Activated CD4-positive, CD25-positive, alpha-beta regulatory T cell (primary cell): ENCODE results near the gene QKI.

Source experiments
- DNase-seq, 4 experiments: peaks; one replicate each; lab custom pipeline; 2025; lab: John Stamatoyannopoulos, UW

The QKI gene

DNA sequence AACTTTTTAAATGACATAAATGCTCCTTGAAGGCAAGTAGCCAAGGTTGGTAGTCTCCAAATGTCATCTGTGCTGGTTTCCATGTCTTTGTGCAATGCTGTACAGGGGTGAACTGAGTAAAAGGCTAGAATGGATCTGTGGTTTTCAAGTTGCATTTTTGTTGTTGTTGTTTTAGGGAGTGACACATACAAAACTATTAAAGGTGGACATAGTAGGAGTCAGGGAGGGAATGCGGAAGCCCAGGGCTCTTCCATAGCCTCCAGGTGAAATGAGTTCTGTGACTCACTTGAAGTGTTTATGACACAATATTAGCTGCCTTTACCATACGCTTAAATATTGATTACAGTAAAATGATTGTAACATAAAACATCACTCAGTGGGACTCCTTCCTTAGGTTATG, 22.5 kb upstream of the QKI start:
- DNase-seq, result no peak

DNA sequence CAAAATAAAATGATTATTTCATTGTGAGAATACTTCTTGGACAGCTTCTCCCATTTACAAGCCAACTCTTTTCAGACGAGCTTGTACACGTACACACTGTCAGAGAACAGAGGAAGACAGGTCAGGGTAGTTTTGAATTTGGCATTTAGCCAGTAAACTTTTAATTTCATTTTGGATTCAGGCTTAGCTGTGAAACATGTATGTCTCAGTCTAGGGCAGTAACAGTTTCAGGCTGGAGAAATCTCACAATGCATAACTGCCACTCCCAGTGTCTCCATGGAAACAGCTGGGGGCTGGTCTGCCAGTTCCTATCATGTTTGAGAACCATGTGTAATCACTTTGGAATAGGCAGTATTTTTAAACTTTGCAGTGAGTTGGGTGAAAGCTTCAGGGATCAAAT, 22.0 kb upstream of the QKI start:
- DNase-seq, result no peak

DNA sequence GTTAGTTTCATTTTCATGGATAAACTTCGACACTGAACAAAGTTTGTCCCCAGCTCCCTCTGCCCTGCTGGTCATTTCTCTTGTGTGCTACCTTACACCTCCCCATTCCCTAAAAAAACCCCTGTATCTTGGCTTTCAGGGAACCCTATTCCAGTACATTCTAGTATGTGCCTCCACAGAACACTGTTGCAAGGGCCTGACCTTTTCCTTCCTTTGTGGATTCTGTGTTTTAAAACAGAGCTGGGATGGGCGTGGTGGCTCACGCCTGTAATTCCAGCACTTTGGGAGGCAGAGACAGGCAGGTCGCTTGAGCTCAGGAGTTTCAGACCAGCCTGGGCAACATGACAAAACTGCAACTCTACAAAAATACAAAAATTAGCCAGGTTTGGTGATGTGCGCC, 20.6 kb upstream of the QKI start:
- no peak for DNase-seq

DNA sequence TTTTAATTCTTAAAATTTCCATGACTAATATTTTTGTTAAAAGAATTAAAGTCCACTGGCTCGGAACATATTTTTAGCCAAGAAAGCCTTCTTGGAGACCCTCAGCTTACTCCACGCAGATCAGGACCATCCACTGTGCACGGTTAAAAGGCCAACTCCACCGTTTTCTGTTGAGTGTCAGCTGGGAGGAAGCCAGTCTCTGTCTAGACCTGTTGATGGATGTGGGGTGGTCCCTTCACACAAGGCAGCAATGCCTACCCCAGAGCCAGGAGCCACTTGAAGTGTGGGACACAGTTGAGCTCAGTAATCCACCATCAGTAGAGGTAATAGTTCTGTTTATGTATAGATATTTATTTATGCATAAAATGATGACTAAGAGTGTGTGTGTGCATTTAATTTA, 19.9 kb upstream of the QKI start:
- DNase-seq, result no peak

DNA sequence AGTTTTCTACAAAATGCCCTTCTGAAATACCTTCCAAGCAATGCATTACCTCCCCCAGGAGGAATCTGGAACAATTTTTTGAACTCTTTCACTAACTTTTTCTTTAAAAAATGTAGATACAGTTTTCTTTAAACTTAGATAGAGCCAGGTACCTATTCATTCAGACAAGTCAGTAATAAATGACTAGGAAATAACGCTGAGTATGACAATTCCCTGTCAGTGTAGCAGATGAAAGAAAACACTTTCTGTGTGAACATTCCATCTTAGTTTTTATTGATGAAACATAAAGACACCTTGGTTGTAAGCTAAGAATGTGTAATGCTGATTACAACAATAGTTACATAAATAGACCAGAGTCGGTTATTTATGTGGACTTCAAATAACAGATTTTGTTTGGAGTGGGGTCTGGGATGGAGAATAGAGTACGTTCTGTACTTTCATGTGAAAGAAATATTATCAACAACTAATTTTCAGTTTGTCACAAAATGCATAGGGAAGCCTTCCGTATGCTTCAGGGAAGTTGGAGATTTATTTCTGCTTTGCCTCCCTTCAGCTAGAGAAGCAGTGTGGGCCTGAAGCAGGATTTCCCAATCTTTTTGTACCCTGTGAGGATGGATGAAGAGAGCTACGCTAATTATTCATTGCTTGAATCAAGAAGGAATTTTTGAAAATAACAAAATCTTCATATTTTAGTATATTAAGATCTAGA, 19.2 kb upstream of the QKI start:
- DNase-seq, result no peak

DNA sequence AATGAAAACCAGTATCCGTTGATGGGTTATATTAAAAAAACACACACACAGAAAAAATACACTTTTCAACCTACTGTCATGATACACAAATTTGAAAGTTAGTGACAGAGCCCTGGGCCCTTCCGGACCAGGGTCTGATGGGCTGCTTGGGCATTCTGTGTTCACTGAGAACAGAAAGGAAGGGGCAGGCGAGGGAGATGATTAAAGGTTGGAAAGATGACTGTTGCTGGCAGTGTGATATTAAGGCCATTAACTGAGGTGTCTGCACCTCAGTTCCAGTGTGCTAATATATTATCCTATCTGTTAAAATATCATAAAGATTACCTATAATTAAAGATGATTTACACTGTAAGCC, 18.7 kb upstream of the QKI start:
- DNase-seq, result no peak

DNA sequence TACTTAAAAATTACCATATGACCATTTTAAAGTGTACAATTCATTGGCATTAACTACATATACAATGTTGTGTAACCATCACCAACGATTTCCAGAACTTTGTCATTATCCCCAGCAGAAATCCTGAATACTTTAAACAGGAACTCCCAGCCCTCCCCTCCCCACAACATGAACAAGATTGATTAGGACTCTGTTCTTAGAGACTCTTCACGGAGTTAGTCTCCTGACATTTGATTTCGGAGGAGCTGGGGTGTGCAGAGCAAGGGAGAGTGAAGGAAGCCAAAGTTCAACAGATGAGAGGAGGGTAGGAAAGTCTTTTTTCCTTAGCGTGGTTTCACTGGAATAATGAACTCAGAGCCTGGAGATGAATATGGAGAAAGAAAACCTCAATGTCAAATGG, 17.2 kb upstream of the QKI start:
- DNase-seq, result no peak

DNA sequence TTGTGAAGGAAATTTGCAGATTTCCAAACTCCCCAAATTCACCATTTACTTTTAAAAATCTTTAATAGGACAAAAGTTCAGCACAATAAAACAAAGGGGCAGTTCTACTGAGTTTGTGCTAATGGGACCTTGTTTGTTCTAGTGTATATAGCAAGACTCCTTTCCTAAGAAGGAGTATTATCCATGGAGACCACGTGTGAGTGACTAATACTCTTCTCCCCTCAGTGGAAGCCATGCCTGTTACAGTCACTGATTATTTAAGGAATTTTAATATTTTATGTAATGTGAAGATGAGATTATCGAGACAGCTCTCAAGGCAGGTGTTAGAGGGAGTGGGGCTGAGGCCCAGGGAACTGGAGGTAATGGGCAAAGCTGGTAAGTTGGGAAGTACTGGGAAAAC, 16.4 kb upstream of the QKI start:
- DNase-seq, result no peak

DNA sequence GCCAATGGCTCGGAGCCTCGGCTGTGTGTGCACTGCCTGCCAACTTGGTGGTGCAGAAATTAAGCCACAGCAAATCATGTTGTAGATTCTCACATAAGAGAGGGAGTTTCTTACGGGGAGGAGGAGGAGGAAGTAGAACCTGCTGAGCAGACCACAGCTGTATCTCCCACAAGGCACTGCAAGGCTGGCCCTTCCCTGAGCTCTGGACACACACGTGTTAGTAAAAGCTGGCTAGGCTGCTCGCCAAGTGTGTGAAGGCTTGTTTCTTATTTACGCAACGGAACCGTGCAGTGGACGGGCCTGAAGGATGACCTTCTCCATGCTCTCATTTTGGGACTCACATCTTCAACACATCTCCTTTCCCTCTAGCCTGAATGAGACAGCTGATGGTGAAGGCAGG, 15.7 kb upstream of the QKI start:
- DNase-seq, result no peak

DNA sequence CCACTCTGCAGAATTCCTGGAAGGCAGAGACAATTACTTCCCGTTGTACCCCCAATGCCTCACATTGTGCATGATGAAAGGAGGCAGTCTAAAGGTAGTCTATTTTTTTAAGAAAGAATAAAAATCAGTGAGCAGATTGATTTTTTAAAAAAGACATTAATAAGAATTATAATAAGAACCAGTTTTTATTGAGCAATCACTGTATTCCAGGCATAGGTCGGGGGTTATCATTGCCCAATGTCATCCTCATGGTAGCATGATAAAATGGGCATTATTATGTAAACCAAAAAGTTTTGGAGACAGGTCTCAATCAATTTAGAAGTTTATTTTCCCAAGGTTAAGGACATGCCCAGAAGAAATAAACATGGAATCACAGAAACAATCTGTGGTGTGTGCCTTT, 14.0 kb upstream of the QKI start:
- no peak for DNase-seq

DNA sequence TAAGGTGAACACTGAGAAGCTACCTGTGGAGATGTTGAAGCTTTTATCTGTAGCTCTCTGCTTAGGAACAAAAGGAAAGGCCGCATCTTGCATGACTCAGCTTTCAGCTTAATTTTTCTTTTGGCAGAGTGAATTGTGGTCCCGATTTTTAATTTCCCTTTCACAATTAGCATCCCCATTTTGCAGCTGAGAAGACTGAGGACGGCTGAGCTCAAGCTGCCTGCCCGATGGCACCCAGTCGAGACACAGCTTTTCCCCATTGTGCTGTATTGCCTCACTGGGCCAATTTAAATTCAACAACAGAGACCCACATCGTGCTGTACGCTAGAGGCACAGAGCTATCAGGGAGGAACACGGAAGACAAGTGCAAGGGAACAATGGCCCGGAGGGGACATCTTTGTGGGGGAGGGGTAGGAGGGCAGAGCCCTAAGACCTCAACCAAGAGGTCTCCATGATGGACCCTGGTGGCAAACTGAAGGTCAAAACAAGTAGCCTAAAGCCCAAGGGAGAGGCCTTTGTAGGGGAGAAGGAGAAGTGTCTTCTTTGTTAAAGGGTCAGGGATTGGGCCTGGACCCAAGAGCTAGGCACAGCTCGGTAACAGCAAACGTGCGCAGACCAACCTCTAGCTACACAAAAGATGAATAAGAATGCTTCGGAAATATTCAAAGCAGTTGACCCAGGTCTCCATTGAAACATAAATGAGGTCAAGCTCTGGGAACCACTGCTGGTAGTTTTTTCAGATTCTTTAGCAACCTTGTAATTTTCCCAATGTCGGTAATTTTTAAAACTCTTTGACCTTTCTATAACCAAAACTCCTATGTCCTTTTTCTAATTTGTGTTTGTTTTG, 13.3 kb upstream of the QKI start:
- no peak for DNase-seq

DNA sequence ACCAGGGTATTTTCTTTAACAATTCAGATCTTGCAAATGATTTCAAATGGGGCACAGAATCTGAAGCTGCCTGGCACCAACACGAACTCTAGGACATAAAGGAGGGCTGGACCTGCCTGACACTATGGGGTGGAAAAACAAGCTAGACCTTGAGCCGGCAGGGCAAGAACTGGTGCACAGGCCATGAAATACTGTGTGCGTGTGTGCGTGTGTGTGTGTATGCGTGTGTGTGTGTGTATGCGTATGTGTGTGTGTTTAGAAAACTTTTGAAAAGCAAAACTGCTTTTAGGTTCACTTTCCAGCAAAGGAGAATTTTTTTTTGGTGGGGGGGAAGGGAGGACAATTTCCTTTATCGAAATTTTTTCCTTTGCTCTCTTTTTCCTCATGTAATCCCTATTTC, 11.9 kb upstream of the QKI start:
- no peak for DNase-seq

DNA sequence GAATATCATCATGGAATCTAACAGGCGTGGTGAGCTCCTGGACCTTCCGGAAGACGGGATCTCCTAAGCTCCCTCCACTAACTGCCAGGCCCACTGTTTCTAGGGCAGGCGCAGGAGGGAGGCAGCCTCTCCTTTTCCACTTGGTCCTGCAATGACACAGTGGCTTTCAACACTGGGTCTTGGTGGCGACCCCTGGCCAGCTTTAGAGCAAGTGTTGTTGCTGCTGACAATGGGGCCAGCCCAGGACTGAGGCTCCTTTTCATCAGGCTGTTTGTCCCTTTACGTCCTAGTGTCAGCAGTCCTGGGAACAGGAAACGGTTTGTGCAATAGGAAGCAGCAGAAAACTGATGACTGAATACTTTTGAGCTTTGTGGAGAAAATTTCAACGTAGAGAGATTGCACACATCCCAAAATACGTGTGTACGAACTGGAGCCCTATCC, 9.7 kb upstream of the QKI start:
- no peak for DNase-seq

DNA sequence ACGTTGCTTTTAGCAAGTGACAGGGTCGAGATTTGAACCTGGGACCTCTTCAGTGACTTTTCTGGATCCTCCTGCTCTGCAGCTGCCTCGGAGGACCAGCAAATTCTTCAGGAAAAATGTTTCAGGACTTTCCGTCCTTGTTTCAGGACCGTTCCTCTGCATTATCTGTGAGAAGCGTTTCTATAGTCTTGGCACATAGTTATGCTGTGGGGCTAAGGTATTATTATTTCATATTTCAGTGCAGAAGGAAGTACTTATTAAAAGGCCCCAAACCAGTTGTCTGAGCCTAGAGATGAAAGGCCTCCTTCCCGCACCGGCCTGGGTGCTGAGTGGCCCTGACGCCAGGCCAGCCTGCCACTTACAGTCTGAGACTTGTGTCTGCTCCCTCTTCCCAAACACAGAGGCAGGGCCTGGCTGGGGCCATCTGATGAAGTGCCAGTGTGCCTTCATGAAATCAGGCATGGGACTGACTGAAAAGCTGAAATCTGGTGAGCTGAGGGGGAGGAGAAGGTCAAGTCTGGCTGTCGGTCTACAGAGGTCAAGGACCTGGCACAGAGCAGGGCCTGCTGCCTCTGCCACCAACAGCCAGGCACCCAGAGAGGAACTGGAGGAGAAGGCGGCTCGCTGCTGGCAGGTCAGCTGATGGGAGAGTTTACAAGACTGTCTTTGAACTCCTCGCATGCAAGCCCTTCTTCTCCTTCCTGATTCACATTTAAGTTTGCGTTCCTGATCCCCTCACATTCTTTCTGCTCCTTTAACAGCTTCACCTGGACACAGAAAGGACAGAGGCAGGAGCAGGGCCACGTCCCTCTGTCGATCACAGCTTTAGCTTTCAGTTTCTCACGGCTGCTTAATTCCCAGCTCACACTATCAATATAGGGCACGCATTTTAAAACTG, 8.9 kb upstream of the QKI start:
- DNase-seq, result no peak

DNA sequence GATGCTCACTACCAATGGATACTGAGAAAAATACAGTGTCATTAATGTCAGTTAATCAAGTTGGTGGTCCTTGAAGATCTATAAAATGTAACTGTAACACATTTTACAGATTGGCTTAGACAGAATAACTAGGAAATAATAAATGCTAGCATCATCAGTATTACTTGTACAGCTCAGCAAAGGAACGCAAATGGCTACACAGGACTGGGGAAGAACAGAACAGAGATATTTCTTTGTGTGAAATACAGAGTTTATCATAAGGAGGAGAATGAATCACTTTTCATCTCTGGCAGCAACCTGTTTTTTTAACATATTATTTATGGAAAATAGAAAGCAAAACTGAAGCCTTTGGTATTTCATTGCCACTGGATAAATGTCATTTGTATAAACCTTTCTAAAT, 8.2 kb upstream of the QKI start:
- DNase-seq, result no peak

DNA sequence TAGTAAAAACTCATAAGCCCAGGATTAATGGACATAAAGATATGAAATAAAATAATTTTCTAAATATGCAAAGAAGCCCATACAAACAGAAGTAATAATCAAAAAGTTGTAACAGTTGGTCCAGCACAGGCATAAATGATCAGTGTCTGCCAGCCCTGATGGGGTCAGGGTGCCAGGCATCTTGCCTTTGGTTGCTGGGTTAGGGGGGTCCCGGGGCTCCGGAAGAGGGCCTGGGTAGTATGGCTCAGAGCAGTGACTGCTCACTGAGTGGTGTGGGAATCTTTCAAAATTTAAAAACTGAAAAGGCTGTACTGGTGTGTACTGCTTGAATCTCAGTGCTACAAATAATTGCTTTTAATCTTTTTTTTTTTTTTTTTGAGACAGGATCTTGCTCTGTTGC, 7.7 kb upstream of the QKI start:
- DNase-seq, result no peak

DNA sequence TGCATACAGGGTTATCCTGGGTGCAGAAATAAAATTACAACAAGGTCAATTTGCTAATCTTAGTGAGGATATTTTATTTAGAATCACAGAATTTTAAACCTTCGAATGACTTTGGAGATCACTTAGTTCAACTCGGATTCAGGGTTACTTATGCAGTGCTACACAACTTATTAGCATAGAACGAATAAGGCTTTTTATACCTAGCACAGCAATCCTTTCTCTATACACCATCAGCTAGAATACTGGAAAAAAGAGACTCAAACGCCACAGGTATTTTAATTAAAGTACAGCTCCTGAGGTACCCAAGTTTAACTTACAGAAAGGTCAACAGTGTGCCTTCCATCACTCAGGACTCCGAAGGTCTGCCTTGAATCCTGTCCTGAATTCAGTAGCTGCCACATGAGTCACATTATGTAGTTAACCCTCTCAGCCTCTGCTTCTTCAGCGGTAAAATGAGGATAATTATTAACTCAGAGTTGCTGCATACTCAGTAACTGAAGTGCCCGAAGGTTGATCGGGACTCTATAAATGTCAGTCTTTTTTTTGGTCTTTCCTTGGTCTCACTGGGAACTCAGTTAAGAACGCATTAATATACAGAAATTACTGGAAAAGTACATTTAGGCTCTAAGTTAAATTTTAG, 6.0 kb upstream of the QKI start:
- no peak for DNase-seq

DNA sequence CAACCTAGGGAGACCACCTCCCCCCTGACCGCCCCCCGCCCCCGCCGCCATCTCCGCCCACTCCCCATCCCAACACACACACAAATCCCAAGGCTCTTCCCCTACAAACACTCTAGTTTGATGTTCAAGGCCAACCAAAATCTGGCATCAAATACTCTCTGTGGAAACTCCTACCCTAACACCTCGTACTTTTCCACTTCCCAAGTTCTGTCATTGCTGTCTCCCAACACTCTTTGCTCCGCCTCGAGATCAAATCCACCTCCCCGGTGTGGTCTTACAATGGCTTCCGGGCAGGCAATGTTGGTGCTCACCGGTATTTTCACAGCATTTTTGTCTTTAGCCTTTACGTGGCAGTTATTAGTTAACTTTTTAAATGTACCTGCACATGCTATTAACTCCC, 4.8 kb upstream of the QKI start:
- DNase-seq, result no peak

DNA sequence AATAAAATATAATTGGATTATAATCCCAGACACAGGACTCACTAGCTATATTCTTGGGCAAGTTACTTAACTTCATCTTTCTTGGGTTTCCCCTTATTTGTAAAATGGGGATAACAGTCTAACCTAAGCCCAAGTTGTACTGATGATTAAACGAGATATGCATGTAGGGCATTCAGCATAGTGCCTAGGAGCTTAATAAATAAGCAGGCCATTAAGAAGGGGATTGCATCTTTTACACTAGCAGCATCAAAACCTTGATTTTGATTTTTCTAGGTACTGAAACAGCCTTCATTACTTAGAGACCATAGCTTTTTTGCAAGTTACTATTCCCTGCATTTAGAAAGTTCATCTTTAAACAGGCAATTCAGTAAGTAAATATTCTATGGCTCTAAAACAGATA, 2.2 kb upstream of the QKI start:
- no peak for DNase-seq

DNA sequence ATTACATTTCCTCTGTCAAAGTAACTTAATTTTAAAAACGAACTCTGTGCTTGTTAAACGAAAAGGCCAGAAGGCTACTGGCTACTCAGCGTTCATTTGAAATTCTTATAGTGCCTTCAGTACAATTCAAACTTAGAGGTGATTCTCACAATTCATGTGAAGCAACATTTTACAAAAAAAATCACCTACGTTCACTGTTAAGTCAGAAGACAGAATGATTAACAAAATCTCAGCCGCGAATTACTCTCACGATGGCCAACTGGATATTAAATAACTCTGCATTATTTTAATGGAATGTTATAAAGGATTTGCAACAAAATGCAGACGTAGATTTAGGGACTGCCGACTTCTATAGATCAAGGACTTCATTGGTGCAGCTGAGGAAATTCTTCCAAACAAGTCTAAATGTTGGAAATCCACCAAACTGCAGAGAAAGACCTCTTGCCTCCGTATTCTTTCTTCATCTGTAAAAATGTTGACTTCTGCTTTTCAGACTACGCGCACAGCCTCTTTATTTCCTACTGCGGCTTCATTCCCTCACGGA, 1.6 kb upstream of the QKI start:
- no peak for DNase-seq

DNA sequence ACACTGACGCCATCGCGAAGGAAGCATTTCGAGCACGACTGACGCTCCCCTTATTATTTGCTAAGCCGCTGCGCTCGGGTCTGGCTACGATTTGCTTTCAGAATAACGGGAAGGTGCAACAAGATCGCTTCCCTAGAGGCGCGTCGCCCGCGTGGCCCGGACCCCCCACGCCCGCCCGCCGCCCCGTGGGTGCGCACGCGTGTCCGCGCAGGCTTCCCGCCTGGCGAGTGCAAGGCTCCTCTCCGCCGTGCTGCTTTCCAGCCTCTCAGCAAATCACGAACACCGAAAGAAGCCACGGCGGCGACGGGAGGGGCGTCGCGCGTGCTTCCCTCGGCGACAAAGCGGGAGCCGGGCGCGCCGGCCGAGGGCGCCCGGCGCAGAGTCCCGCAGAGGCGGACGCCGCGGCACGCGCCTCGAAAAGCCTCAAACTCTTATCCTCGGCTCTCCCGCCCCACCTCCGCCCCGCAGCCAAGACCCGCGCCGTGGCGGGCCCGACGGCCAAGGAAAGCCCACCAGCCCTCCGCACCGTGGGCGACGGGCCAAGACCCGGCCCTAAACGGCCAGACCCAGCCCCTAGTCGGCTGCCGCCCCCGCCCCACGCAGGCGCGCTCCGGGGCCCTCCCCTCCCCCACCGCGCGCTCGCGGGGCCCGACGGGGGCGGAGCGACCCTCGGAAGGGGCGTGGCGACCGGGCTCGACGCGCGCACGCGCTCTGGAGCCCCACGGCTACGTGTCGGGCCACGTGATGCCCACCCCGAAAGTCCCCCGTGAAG, 987 bp upstream of the QKI start:
- DNase-seq, result peak; percentile 80 to 84 (median 80)
